SK-N-SH (cell line): ENCODE data around the gene PLAAT1. TPM values are rescaled to one million over a fixed set of nuclear protein-coding genes. Genes with fewer than 3 reads are reported as not detected.

Experiments
- CTCF ChIA-PET: fragments of 300-600, 350-600 bp; formaldehyde crosslinking; extraction: SDS; loops from one replicate; lab custom pipeline; 2021; lab: Yijun Ruan, JAX
- POLR2A ChIA-PET: fragments of 350-600 bp; sonication (Branson Sonifier 250); formaldehyde crosslinking; extraction: SDS; loops from one replicate; lab custom pipeline; 2020; ENCODE audit warnings: antibody characterized with exemption, inconsistent platforms; lab: Yijun Ruan, JAX
- DNase-seq: peaks from one replicate; pipeline ENCODE4 v3.0.0; 2012
- H2AFZ ChIP-seq: fragments of 200-600 bp; sonication (generic); 2 replicates; pipeline ENCODE4 v1.8.1; 2016; ENCODE audit warnings: antibody characterized with exemption, mild to moderate bottlenecking, low read depth
- H3F3A ChIP-seq: fragments of 200-600 bp; sonication (generic); replicated peaks from 2 replicates; pipeline ENCODE3; 2016; ENCODE audit warnings: antibody characterized with exemption, mild to moderate bottlenecking; ENCODE audit not compliant: insufficient read depth
- H3K27ac ChIP-seq, 2 experiments: fragments of 200-500 bp in 1 of 2; fragments of 200-600 bp in 1 of 2; sonication (Bioruptor generic) in 1 of 2; sonication (generic), shearing (Covaris generic) in 1 of 2; 2 replicates each; pipeline versions ENCODE4 v1.5.1 to v1.6.1; 2014 to 2016; ENCODE audit warnings: low read depth in 2 of 2, inconsistent platforms in 1 of 2, low read length in 1 of 2, mild to moderate bottlenecking in 1 of 2, mixed read lengths in 1 of 2
- H3K27me3 ChIP-seq: fragments of 200-600 bp; sonication (generic), shearing (Covaris generic); 2 replicates; pipeline ENCODE4 v1.6.1; 2016; ENCODE audit warnings: mixed run types; ENCODE audit not compliant: insufficient read depth
- H3K36me3 ChIP-seq, 2 experiments: fragments of 200-500 bp in 1 of 2; fragments of 200-600 bp in 1 of 2; sonication (Bioruptor generic) in 1 of 2; sonication (generic) in 1 of 2; replicated peaks in 1 of 2; 2 replicates each; pipeline versions ENCODE3 to v1.5.1; 2014 to 2016; ENCODE audit warnings: low read length in 1 of 2, mild to moderate bottlenecking in 1 of 2; ENCODE audit not compliant: insufficient read depth in 2 of 2, control insufficient read depth in 1 of 2
- H3K4me1 ChIP-seq, 2 experiments: fragments of 200-500 bp in 1 of 2; fragments of 200-600 bp in 1 of 2; sonication (Bioruptor generic) in 1 of 2; sonication (generic), shearing (Covaris generic) in 1 of 2; 2 replicates each; pipeline versions ENCODE4 v1.5.1 to v1.6.1; 2014 to 2016; ENCODE audit warnings: low read depth in 1 of 2, low read length in 1 of 2, mixed run types in 1 of 2; ENCODE audit not compliant: insufficient read depth in 2 of 2, control insufficient read depth in 1 of 2
- H3K4me2 ChIP-seq: fragments of 200-600 bp; sonication (generic), shearing (Covaris generic); 2 replicates; pipeline ENCODE4 v1.6.1; 2017; ENCODE audit warnings: mixed run types
- H3K4me3 ChIP-seq, 2 experiments: fragments of 200-500 bp in 1 of 2; fragments of 200-600 bp in 1 of 2; sonication (Bioruptor generic) in 1 of 2; sonication (generic), shearing (Covaris generic) in 1 of 2; 2 replicates each; pipeline versions ENCODE4 v1.5.1 to v1.8.1; 2014 to 2016; ENCODE audit warnings: low read depth in 2 of 2, inconsistent platforms in 1 of 2, low read length in 1 of 2, mild to moderate bottlenecking in 1 of 2, mixed read lengths in 1 of 2, moderate library complexity in 1 of 2
- H3K79me2 ChIP-seq: fragments of 200-600 bp; sonication (generic); 2 replicates; pipeline ENCODE4 v1.8.1; 2017; ENCODE audit warnings: mild to moderate bottlenecking; ENCODE audit not compliant: insufficient read depth
- H3K9ac ChIP-seq: fragments of 200-600 bp; sonication (generic); 2 replicates; pipeline ENCODE4 v1.6.1; 2017; ENCODE audit warnings: mixed run types
- H3K9me2 ChIP-seq: fragments of 200-600 bp; sonication (generic); 2 replicates; pipeline ENCODE4 v1.6.1; 2017; ENCODE audit warnings: mixed run types
- H3K9me3 ChIP-seq: fragments of 200-600 bp; sonication (generic); 2 replicates; pipeline ENCODE4 v1.6.1; 2017; ENCODE audit warnings: mixed run types, mild to moderate bottlenecking, moderate library complexity
- H4K20me1 ChIP-seq: fragments of 200-600 bp; sonication (generic); 2 replicates; pipeline ENCODE4 v1.6.1; 2017; ENCODE audit warnings: mild to moderate bottlenecking, mixed run types; ENCODE audit not compliant: insufficient read depth
- CHD2 ChIP-seq: fragments of 150-350 bp; IDR thresholded peaks from 2 replicates; pipeline ENCODE4 v1.6.1; 2018; ENCODE audit warnings: low read length; ENCODE audit not compliant: partially characterized antibody
- EP300 ChIP-seq, 2 experiments: IDR thresholded peaks; 2 replicates each; pipeline versions ENCODE4 v1.4.0 to v1.6.1; 2012; ENCODE audit warnings: borderline replicate concordance in 1 of 2, low read depth in 1 of 2, low read length in 1 of 2
- NFIC ChIP-seq: IDR thresholded peaks from 2 replicates; pipeline ENCODE4 v1.4.0; 2012; ENCODE audit warnings: borderline replicate concordance
- POLR2AphosphoS5 ChIP-seq: IDR thresholded peaks from 2 replicates; pipeline ENCODE4 v1.6.1; 2012; ENCODE audit warnings: low read depth, low read length
- RFX5 ChIP-seq: IDR thresholded peaks from 2 replicates; pipeline ENCODE4 v1.6.1; 2012; ENCODE audit warnings: mild to moderate bottlenecking, improper control_type of control experiment, low read length
- TEAD4 ChIP-seq: IDR thresholded peaks from 2 replicates; pipeline ENCODE4 v1.4.0; 2012; ENCODE audit warnings: mild to moderate bottlenecking, borderline replicate concordance; ENCODE audit not compliant: insufficient read depth
- WGBS: methylation state at CpG from one replicate; pipeline ENCODE4 v1.1.6; 2017; ENCODE audit warnings: low lambda C conversion rate; 5-methylcytosine and 5-hydroxymethylcytosine counted together
- polyA plus RNA-seq, 3 experiments: library from polyadenylated mRNA; depleted of rRNA; stranded (reverse); fragments of >200 nt; gene quantifications; 2 replicates each; pipeline ENCODE4 v1.2.3, GENCODE V29; 2012
- TF ChIP-seq, protein P1 (sequence below): IDR thresholded peaks from 2 replicates; pipeline ENCODE4 v1.6.1; 2012; ENCODE audit warnings: mild to moderate bottlenecking, low read depth, low read length, moderate library complexity
- TF ChIP-seq, protein P2 (sequence below): fragments of 200-600 bp; sonication (generic); IDR thresholded peaks from 2 replicates; pipeline ENCODE4 v1.6.1; 2017; ENCODE audit warnings: antibody characterized with exemption, mild to moderate bottlenecking, moderate library complexity
- TF ChIP-seq, protein P3 (sequence below): IDR thresholded peaks from 2 replicates; pipeline ENCODE4 v1.4.0; 2012; ENCODE audit warnings: low read depth

PLAAT1 gene
- polyA plus RNA-seq, 1 of the 3 experiments (the other 2 are of a cell fraction), result 1.6 TPM

DNA sequence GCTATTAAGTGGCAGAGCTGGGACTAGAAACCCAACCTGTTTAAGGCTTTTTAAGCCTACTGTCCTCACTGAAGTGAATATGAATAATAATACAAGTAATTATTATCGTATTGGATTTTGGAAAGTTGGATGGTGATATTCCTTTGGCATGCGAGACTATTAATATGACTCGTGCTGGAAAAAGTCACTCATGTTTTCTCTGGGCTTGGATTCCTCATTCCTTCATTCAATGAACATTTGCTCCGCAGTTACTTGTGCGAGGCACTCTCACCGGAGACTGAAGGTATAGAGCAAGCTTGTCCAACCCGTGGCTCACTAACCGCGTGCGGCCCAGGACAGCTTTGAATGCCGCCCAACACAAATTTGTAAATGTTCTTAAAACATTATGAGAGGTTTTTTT lies 694 bp downstream of the PLAAT1 start:
- H3K4me3 ChIP-seq, result peak overlapping the region; percentile 47 to 62
- WGBS, result 79% methylated on average over 11 of the region's 11 CpGs
- no peaks in the 10 kb centered on the region for H3K9me2 ChIP-seq
- H3K9ac ChIP-seq, result peak overlapping the region; percentile 56; the same call in 1 of the 2 replicates
- H3K4me1 ChIP-seq, result peaks cover 0 to 7% of the 10 kb centered on the region in 2 experiments; a peak in 1 of 4 replicates
- DNase-seq, result no peak
- H3F3A ChIP-seq, result no peaks in the 10 kb centered on the region
- H3K9me3 ChIP-seq, result no peaks in the 10 kb centered on the region
- no peaks in the 10 kb centered on the region for H3K79me2 ChIP-seq
- H2AFZ ChIP-seq, result peak overlapping the region; percentile 90; the same call in 1 of the 2 replicates
- peak overlapping the region; percentile 89 for H3K4me2 ChIP-seq
- no peaks in the 10 kb centered on the region for H4K20me1 ChIP-seq
- no peaks in the 10 kb centered on the region for H3K36me3 ChIP-seq
- ChIA-PET POLR2A (no interaction called here), CTCF (interaction anchor here (1.2 kb wide), 1 partner anchor 429 kb away, joined by 3 read pairs; no protein-coding TSS in a partner anchor)
- TF ChIP-seq TEAD4 (no peak), EP300 (IDR thresholded peaks at IDR 0.05; ENCODE audit: borderline replicate concordance in 1 of 2, low read depth in 1 of 2, low read length in 1 of 2) (no peak), CHD2 (no peak)
- TF ChIP-seq, protein P1, sequence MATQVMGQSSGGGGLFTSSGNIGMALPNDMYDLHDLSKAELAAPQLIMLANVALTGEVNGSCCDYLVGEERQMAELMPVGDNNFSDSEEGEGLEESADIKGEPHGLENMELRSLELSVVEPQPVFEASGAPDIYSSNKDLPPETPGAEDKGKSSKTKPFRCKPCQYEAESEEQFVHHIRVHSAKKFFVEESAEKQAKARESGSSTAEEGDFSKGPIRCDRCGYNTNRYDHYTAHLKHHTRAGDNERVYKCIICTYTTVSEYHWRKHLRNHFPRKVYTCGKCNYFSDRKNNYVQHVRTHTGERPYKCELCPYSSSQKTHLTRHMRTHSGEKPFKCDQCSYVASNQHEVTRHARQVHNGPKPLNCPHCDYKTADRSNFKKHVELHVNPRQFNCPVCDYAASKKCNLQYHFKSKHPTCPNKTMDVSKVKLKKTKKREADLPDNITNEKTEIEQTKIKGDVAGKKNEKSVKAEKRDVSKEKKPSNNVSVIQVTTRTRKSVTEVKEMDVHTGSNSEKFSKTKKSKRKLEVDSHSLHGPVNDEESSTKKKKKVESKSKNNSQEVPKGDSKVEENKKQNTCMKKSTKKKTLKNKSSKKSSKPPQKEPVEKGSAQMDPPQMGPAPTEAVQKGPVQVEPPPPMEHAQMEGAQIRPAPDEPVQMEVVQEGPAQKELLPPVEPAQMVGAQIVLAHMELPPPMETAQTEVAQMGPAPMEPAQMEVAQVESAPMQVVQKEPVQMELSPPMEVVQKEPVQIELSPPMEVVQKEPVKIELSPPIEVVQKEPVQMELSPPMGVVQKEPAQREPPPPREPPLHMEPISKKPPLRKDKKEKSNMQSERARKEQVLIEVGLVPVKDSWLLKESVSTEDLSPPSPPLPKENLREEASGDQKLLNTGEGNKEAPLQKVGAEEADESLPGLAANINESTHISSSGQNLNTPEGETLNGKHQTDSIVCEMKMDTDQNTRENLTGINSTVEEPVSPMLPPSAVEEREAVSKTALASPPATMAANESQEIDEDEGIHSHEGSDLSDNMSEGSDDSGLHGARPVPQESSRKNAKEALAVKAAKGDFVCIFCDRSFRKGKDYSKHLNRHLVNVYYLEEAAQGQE, result no peak
- no peaks in the 10 kb centered on the region; the same call in 1 of the 2 replicates for H3K27me3 ChIP-seq
- H3K27ac ChIP-seq, result peak overlapping the region in 1 of 2 experiments; percentile 33; a peak in 2 of 4 replicates

DNA sequence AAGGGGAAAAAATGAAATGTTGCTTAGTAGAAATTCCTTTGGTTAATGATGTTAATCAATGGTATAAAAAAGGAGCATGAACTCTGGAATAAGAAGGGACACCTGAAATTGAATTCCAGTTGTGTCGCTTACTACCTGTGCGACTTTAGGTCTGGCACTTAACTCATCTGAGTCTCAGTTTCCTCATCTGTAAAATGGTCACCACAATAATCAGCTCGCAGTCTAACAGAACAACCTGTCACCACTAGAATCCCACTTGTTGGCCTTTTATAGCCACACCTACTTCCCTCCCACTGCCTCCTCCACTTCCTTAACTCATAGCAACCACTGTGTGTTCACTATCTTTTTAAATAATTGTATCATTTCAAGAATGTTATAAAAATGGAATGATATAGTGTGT lies 2.5 kb downstream of the PLAAT1 start:
- Histone ChIP-seq H4K20me1 (no peaks in the 10 kb centered on the region), H3K79me2 (no peaks in the 10 kb centered on the region), H3K9me3 (no peaks in the 10 kb centered on the region; the same call in 1 of the 2 replicates), H3K36me3 (no peaks in the 10 kb centered on the region), H2AFZ (no peak overlapping the region), H3K4me1 (peaks cover 0 to 7% of the 10 kb centered on the region in 2 experiments; a peak in 1 of 4 replicates), H3K27ac (no peak overlapping the region), H3K9ac (no peak overlapping the region), H3K27me3 (no peaks in the 10 kb centered on the region; the same call in 1 of the 2 replicates), H3K9me2 (no peaks in the 10 kb centered on the region), H3K4me2 (no peak overlapping the region)
- WGBS, result 38% methylated on average over 3 of the region's 3 CpGs
- CTCF ChIA-PET, result interaction anchor here (0.8 to 1.3 kb wide), 2 partner anchors 9 to 431 kb away, joined by 3 read pairs; no protein-coding TSS in a partner anchor
- POLR2A ChIA-PET, result no interaction called here
- TF ChIP-seq RFX5 (no peak), CHD2 (no peak), TEAD4 (no peak), POLR2AphosphoS5 (no peak), NFIC (no peak)
- TF ChIP-seq, protein P2, sequence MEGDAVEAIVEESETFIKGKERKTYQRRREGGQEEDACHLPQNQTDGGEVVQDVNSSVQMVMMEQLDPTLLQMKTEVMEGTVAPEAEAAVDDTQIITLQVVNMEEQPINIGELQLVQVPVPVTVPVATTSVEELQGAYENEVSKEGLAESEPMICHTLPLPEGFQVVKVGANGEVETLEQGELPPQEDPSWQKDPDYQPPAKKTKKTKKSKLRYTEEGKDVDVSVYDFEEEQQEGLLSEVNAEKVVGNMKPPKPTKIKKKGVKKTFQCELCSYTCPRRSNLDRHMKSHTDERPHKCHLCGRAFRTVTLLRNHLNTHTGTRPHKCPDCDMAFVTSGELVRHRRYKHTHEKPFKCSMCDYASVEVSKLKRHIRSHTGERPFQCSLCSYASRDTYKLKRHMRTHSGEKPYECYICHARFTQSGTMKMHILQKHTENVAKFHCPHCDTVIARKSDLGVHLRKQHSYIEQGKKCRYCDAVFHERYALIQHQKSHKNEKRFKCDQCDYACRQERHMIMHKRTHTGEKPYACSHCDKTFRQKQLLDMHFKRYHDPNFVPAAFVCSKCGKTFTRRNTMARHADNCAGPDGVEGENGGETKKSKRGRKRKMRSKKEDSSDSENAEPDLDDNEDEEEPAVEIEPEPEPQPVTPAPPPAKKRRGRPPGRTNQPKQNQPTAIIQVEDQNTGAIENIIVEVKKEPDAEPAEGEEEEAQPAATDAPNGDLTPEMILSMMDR, result no peak
- TF ChIP-seq, protein P3, sequence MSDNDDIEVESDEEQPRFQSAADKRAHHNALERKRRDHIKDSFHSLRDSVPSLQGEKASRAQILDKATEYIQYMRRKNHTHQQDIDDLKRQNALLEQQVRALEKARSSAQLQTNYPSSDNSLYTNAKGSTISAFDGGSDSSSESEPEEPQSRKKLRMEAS, result no peak
- TF ChIP-seq, all 33 proteins: peak for 0
- DNase-seq, result no peak
- Histone ChIP-seq H3K4me3 (no peak overlapping the region), H3F3A (no peaks in the 10 kb centered on the region)
